Lung (tissue), 12 donors: Measurements from ENCODE around the gene MAGI3. TPM values are rescaled to one million over a fixed set of nuclear protein-coding genes. Genes with fewer than 3 reads are reported as not detected.

Experiments
- ATAC-seq: fragments of 200-7000 bp; cut with Tn5 transposase; one replicate; pipeline ENCODE4 v1.9.1; 2020; ENCODE audit warnings: moderate number of reproducible peaks; ENCODE audit not compliant: insufficient read depth, low FRiP score
- DNase-seq, 3 donors: peaks; one replicate each; pipeline ENCODE4 v3.0.0-alpha.2; 2013 to 2017
- H3K27ac ChIP-seq, 2 donors: one replicate each; pipeline ENCODE4 v1.5.1; 2013; ENCODE audit warnings: mild to moderate bottlenecking in 2 of 2, moderate library complexity in 2 of 2, control low read depth in 1 of 2, inconsistent platforms in 1 of 2, low read depth in 1 of 2, low read length in 1 of 2
- H3K27me3 ChIP-seq, 3 donors: one replicate each; pipeline ENCODE4 v1.5.1; 2013; ENCODE audit warnings: low read length in 2 of 3; ENCODE audit not compliant: control insufficient read depth in 3 of 3, insufficient read depth in 3 of 3
- H3K36me3 ChIP-seq, 4 donors: one replicate each; pipeline ENCODE4 v1.5.1; 2013; ENCODE audit warnings: low read length in 4 of 4, mild to moderate bottlenecking in 1 of 4, moderate library complexity in 1 of 4; ENCODE audit not compliant: control insufficient read depth in 4 of 4, insufficient read depth in 4 of 4
- H3K4me1 ChIP-seq, 5 donors: one replicate each; pipeline ENCODE4 v1.5.1; 2013; ENCODE audit warnings: low read length in 5 of 5, mild to moderate bottlenecking in 2 of 5, moderate library complexity in 1 of 5; ENCODE audit not compliant: control insufficient read depth in 5 of 5, insufficient read depth in 5 of 5
- H3K4me3 ChIP-seq: one replicate; pipeline ENCODE4 v1.5.1; 2013; ENCODE audit warnings: mild to moderate bottlenecking, control low read depth, moderate library complexity
- H3K9ac ChIP-seq, 2 donors: one replicate each; pipeline ENCODE4 v1.5.1; 2013; ENCODE audit warnings: low read length in 2 of 2, control low read depth in 1 of 2; ENCODE audit not compliant: insufficient read depth in 1 of 2
- H3K9me3 ChIP-seq, 4 donors: one replicate each; pipeline ENCODE4 v1.5.1; 2013; ENCODE audit warnings: low read length in 3 of 4, mild to moderate bottlenecking in 1 of 4, moderate library complexity in 1 of 4; ENCODE audit not compliant: control insufficient read depth in 4 of 4, insufficient read depth in 3 of 4
- WGBS, 2 donors: extraction: QIAGEN DNeasy Blood & Tissue Kit; methylation state at CpG; one replicate each; pipeline ENCODE4 v1.1.7; 2013; 5-methylcytosine and 5-hydroxymethylcytosine counted together
- polyA plus RNA-seq, 2 donors: library from polyadenylated mRNA; stranded (reverse); fragments of 200-250 nt; gene quantifications; one replicate each; pipeline ENCODE4 v1.2.1, GENCODE V29; 2013
- total RNA-seq, 2 donors: library from RNA; depleted of rRNA in 1 of 2; stranded (reverse); fragments of >200 nt in 1 of 2; gene quantifications; one replicate each; pipeline ENCODE4 v1.2.1, GENCODE V29; 2014 to 2021
- TF ChIP-seq, protein P1 (sequence below): IDR thresholded peaks from 2 replicates; pipeline ENCODE4 v1.5.1; 2012; ENCODE audit warnings: mild to moderate bottlenecking; ENCODE audit errors: control extremely low read depth, extremely low read depth
- donor health status: control.
- donor health status: control.
- donor health status: Bipolar disorder and iron deficiency.
- donor health status: healthy.
- donor health status: DM: yes; HTN: yes; CAD: no.

The MAGI3 gene
- total and polyA plus RNA-seq, 4 donors, result 7.5 to 137 (median 35.5) TPM

DNA sequence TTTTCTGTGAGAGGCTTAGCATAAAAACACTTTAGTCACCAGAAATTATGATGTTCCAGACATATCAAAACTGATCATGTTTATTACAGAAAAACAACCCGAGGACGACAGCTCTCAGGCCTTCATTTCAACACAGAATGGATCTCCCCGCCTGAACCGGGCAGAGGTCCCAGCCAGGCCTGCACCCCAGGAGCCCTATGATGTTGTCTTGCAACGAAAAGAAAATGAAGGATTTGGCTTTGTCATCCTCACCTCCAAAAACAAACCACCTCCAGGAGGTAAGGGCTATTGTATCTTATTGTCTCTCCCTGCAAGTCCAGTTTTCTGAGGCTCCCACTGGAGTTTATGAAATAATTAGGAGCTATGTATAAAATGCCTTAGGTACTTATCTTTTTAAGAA lies 263.4 kb downstream of the MAGI3 start:
- WGBS, 2 donors, result 96% methylated on average over 5 of the region's 5 CpGs

DNA sequence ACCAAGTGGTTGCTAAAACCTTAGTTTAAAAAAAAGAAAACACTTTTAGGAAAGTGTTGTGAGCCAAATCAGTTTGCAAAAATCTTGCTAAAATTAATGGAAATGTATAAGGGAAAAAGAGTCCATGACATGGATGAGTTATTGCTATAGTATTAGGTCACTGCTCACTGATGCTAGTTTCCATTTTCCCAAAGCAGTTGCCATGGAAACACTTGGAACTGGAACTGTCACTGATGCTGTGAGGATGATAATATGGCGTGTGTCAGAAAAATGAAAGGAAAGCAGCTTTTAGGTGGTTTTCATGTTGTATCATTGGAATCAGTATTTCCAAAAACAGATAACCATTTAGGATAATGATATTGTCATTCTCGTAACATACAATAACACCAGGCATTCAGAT lies 264.6 kb downstream of the MAGI3 start:
- ATAC-seq (no peak), DNase-seq (no peak)
- H3K27ac ChIP-seq, result no peak overlapping the region
- H3K9ac ChIP-seq, result no peak overlapping the region
- WGBS, 2 donors, result 97 to 98% methylated on average over 2 of the region's 2 CpGs
- no peaks in the 10 kb centered on the region for H3K27me3 ChIP-seq
- H3K36me3 ChIP-seq, result peaks cover 0 to 4% (median 2%) of the 10 kb centered on the region in 4 donors
- H3K4me1 ChIP-seq, result peaks cover 0 to 6% (median 0%) of the 10 kb centered on the region in 5 donors
- H3K9me3 ChIP-seq, result no peaks in the 10 kb centered on the region
- H3K4me3 ChIP-seq, result no peak overlapping the region
- TF ChIP-seq, protein P1, sequence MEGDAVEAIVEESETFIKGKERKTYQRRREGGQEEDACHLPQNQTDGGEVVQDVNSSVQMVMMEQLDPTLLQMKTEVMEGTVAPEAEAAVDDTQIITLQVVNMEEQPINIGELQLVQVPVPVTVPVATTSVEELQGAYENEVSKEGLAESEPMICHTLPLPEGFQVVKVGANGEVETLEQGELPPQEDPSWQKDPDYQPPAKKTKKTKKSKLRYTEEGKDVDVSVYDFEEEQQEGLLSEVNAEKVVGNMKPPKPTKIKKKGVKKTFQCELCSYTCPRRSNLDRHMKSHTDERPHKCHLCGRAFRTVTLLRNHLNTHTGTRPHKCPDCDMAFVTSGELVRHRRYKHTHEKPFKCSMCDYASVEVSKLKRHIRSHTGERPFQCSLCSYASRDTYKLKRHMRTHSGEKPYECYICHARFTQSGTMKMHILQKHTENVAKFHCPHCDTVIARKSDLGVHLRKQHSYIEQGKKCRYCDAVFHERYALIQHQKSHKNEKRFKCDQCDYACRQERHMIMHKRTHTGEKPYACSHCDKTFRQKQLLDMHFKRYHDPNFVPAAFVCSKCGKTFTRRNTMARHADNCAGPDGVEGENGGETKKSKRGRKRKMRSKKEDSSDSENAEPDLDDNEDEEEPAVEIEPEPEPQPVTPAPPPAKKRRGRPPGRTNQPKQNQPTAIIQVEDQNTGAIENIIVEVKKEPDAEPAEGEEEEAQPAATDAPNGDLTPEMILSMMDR, result no peak

More for the DNA sequence above, 263.4 kb downstream of the MAGI3 start:
- no peak for DNase-seq
- Histone ChIP-seq H3K9ac (no peak overlapping the region), H3K4me1 (peaks cover 0 to 6% (median 0%) of the 10 kb centered on the region in 5 donors), H3K36me3 (peaks cover 0 to 4% (median 3%) of the 10 kb centered on the region in 4 donors), H3K9me3 (no peaks in the 10 kb centered on the region), H3K4me3 (no peak overlapping the region), H3K27ac (no peak overlapping the region), H3K27me3 (no peaks in the 10 kb centered on the region)
- no peak for ATAC-seq
- TF ChIP-seq, protein P1, result no peak

GRCh38 chr1:113657126-113657525 lies 266.8 kb downstream of the MAGI3 start:
- no peak overlapping the region for H3K9ac ChIP-seq
- H3K9me3 ChIP-seq, result no peaks in the 10 kb centered on the region
- H3K4me1 ChIP-seq, result peaks cover 0 to 8% (median 0%) of the 10 kb centered on the region in 5 donors
- no peaks in the 10 kb centered on the region for H3K27me3 ChIP-seq
- H3K27ac ChIP-seq, result no peak overlapping the region
- 77 to 87% methylated on average over 3 of the region's 3 CpGs for WGBS, 2 donors
- ATAC-seq, result no peak
- TF ChIP-seq, protein P1, result no peak
- H3K36me3 ChIP-seq, result peaks cover 0 to 4% (median under 1%) of the 10 kb centered on the region in 4 donors
- no peak for DNase-seq
- no peak overlapping the region for H3K4me3 ChIP-seq

- no peaks in the 10 kb centered on the region for H3K9me3 ChIP-seq
- peaks cover 0 to 8% (median 0%) of the 10 kb centered on the region in 5 donors for H3K4me1 ChIP-seq
- ATAC-seq (no peak), DNase-seq (no peak)
- peaks cover 0 to 4% (median under 1%) of the 10 kb centered on the region in 4 donors for H3K36me3 ChIP-seq
- WGBS, 2 donors, result 83 to 89% methylated on average over 3 of the region's 3 CpGs
- no peak overlapping the region for H3K4me3 ChIP-seq
- no peak overlapping the region for H3K9ac ChIP-seq
- TF ChIP-seq, protein P1, result no peak
- no peaks in the 10 kb centered on the region for H3K27me3 ChIP-seq
- H3K27ac ChIP-seq, result no peak overlapping the region
Measured at GRCh38 chr1:113657556-113658063, 267.3 kb downstream of the MAGI3 start.
